HepG2 (cell line): ENCODE data around the gene GRM4.

ENCODE experiments used
- HIVEP1 ChIP-seq: sonication (generic); formaldehyde crosslinking; IDR thresholded peaks from 2 replicates; pipeline ENCODE4 v1.4.0; 2020; ENCODE audit warnings: mild to moderate bottlenecking, missing genetic modification reagents
- HMG20B ChIP-seq: conservative IDR thresholded peaks from 2 replicates; pipeline ENCODE4 v1.6.1; 2016; ENCODE audit warnings: missing genetic modification reagents, missing compliant biosample characterization
- JUNB ChIP-seq: sonication (generic); formaldehyde crosslinking; IDR thresholded peaks from 2 replicates; pipeline ENCODE4 v1.8.0; 2022; ENCODE audit warnings: missing genetic modification reagents, mild to moderate bottlenecking, borderline replicate concordance
- ZNF101 ChIP-seq: sonication (generic); formaldehyde crosslinking; IDR thresholded peaks from 2 replicates; pipeline ENCODE4 v1.4.0; 2020; ENCODE audit warnings: mild to moderate bottlenecking, low read depth, missing genetic modification reagents, borderline replicate concordance
- ZNF839 ChIP-seq: sonication (generic); formaldehyde crosslinking; IDR thresholded peaks from 2 replicates; pipeline ENCODE4 v1.4.0; 2020; ENCODE audit warnings: missing genetic modification reagents, mild to moderate bottlenecking, borderline replicate concordance
- TF ChIP-seq, protein P1 (sequence below): sonication (generic); formaldehyde crosslinking; IDR thresholded peaks from 2 replicates; pipeline ENCODE4 v1.9.0; 2021; ENCODE audit warnings: missing genetic modification reagents, borderline replicate concordance

DNA sequence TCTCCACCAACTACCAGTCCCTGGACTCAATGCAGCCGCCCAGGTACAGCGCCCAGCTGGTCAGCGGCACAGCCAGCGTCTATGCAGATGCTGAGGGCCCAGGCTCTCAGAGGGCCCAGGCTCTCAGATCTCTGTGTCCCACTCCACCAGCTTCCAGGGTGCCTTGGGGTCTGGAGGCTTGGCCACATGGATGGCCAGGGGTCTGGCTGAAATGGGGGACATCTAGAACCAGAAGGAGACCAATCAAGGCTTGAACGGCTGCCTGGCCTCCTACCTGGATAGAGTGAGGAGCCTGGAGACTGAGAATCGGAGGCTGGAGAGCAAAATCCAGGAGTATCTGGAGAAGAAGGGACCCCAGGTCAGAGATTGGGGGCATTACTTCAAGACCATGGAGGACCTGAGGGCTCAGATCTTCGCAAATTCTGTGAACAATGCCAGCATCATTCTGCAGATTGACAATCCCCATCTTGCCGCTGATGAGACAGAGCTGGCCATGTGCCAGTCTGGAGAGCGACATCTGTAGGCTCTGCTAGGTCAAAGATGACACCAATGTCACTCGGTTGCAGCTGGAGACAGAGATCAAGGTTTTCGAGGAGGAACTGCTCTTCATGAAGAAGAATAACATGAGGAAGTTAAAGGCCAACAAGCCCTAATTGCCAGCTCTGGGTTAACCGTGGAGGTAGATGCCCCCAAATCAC lies 44.1 kb upstream of the GRM4 start:
- no peak for TF ChIP-seq HMG20B (CRISPR knock-in tag)
- no peak for TF ChIP-seq JUNB (CRISPR knock-in tag)
- no peak for TF ChIP-seq HIVEP1 (CRISPR knock-in tag)
- TF ChIP-seq ZNF101, result no peak
- TF ChIP-seq, protein P1, sequence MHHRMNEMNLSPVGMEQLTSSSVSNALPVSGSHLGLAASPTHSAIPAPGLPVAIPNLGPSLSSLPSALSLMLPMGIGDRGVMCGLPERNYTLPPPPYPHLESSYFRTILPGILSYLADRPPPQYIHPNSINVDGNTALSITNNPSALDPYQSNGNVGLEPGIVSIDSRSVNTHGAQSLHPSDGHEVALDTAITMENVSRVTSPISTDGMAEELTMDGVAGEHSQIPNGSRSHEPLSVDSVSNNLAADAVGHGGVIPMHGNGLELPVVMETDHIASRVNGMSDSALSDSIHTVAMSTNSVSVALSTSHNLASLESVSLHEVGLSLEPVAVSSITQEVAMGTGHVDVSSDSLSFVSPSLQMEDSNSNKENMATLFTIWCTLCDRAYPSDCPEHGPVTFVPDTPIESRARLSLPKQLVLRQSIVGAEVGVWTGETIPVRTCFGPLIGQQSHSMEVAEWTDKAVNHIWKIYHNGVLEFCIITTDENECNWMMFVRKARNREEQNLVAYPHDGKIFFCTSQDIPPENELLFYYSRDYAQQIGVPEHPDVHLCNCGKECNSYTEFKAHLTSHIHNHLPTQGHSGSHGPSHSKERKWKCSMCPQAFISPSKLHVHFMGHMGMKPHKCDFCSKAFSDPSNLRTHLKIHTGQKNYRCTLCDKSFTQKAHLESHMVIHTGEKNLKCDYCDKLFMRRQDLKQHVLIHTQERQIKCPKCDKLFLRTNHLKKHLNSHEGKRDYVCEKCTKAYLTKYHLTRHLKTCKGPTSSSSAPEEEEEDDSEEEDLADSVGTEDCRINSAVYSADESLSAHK, result no peak
- TF ChIP-seq ZNF839, result no peak
